GM19035 (cell line): ENCODE measurements around the gene RFX8.
"Not testable (repeated sequence)": the region's sequence is repeated elsewhere in the genome, so short reads cannot be mapped to it uniquely, and the experiment has no call there.

ENCODE experiments used
- ATAC-seq: cut with Tn5 transposase; IDR thresholded peaks from one replicate; pipeline ENCODE4 v1.9.1; 2021; ENCODE audit not compliant: unreplicated experiment

RFX8 gene

DNA sequence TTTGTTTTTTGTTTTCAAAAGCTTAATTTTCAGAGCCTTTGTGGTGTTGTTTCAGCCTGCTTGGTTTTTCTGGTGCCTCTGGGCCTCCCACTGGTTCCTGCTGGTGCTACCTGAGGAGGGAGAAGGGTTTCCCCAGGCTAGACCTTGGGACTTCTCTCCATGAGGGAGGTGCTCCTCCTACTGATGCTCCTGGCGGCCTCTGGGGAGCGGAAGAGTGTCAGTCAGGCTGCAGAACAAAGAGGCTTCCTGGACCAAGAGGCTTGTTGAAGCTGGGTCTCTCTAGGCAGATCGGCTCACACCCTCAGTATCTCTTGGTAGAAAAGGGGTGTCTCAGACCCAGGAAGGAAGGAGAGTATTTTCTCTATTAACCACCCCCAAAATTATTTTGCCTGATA lies 32.2 kb downstream of the RFX8 start:
- no peak for ATAC-seq

DNA sequence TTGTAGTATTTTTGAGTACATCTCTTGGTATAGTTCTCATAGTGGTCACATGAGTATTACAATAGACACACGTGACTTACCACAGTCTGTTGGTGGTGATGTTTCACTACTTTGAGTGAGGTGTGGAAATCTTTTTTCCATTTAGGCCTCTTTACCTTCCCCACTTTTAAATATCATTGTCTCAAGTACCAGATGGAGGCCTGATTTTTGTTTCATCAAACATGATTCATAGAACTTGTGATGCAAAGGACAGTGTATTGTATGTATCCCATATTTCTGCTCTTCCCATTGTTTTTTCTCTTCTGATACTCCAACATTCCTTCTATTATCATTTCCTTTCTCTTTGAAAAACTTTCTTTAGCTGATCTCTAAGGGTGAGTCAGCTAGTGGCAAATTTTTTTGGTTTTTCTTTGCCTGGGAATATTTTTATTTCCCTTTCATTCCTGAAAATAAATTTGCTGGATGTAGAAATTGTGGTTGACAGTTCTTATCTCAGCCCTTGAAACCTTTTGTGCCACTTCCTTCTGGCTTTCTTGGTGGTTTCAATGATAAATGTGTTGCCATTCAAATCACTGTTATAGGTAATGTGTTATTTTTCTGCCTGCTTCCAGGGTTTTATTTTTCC lies 32.8 kb downstream of the RFX8 start:
- ATAC-seq = no peak

DNA sequence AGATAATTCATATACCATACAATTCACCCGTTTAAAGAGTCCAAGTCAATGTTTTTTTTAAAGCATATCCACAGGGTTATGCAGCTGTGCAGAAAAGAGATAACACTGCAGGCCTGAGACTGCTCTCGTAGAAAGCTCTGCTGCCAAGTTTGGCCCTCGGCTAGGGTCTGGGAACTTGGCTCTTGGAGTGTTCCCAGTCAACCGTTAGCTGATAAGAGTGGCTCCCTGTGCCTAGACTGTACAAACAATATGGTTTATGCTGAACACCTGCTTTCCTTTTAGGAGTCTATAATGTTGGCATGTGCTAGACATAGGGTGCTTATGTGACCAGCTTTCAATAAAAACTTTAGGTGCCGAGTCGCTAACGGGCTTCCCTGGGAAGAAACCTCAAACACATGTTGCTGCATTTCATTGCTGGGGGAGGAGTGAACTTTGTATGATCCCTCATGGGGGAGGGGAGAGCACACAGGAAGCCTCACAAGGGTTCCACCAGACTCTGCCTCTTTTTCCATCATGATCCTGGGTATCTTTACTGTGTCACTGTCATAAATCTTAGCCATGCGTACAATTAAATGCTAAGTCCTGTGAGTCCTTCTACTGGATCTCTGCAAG lies 34.7 kb downstream of the RFX8 start:
- ATAC-seq = no peak

DNA sequence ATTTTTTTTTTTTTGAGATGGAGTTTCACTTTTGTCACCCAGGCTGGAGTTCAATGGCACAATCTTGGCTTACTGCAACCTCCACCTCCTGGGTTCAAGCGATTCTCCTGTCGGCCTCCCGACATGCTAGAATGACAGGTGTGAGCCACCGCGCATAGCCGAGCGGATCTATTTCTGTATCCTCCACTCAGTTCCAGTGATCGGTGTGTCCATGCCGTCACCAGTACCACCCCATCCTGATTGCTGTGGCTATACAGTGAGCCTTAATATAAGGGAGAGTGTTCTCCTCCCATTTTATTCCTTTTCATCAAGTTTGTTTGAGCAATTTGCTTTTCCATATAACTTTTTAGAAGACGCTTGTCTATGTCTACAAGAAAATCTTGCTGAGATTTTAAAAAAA lies 35.2 kb downstream of the RFX8 start:
- ATAC-seq = no peak

DNA sequence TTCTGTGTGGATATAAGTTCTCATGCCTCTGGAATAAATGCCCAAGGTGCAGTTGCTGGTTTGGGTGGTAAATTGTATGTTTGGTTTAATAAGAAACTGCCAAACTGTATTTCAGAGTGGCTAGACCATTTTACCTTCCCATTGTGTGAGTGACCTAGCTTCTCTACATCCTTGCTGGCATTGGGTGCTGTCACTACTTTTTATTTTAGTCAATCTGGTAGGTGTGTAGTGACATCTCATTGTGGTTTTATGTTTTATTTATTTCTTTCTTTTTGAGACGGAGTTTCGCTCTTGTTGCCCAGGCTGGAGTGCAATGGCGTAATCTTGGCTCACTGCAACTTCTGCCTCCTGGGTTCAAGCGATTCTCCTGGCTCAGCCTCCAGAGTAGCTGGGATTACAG lies 36.4 kb downstream of the RFX8 start:
- ATAC-seq = not testable (repeated sequence)

DNA sequence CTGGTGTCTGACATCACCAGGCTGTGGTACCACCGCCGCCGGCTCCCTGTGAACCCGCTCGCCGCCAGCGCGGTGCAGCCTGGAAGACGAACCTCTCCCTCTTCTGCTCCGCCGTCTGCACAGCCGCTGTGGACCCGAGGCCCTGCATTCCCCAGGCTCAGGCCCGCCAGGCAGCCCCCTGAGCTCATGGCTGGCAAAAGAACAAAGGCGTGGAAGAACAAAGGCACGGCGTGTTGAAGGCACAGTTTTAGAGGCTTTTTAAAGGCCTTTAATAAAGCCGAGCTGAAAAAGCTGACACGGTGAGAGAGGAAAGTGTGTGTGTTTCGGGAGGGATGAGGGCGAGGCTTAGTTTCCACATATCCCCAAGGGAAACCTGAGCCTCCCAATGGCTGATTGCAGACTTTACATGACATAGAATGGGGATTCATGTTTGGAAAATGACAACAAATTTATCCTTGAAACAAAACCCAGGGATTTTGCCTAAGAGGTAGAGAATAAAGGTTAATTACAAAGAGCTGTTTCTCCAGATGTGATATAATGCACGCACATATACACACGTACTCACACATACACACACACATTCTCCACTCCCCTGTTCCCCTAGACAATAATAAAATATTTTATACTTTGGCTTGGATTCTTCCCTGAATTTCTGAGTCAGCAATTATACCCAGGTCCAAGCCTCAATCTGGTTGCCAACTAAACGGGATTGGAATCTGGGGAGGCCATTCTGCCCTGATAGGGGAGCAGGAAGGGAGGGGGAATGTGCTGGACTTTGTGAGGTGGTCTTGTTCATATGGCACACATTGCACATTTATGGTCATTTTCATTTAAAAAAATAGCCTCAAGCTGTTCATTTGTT lies 39.7 kb downstream of the RFX8 start:
- ATAC-seq = no peak

DNA sequence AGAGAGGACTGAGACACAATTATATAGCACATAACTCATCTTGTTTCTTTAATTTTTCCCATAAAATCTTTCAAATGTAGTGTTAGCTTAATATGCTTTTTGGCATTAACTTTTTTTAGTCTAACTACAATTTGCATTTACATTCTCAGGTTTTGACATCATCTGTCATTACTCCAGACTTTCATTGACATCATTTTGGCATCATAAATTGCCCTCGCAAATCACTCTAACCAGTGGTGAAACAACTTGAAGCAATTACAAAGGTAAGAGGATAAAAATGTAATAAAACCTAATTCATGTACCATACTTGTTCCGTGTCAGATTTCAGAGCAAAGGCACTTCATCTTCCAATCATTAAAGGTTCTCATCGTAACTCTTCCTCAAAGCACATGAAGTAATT lies 41.4 kb downstream of the RFX8 start:
- ATAC-seq = no peak

DNA sequence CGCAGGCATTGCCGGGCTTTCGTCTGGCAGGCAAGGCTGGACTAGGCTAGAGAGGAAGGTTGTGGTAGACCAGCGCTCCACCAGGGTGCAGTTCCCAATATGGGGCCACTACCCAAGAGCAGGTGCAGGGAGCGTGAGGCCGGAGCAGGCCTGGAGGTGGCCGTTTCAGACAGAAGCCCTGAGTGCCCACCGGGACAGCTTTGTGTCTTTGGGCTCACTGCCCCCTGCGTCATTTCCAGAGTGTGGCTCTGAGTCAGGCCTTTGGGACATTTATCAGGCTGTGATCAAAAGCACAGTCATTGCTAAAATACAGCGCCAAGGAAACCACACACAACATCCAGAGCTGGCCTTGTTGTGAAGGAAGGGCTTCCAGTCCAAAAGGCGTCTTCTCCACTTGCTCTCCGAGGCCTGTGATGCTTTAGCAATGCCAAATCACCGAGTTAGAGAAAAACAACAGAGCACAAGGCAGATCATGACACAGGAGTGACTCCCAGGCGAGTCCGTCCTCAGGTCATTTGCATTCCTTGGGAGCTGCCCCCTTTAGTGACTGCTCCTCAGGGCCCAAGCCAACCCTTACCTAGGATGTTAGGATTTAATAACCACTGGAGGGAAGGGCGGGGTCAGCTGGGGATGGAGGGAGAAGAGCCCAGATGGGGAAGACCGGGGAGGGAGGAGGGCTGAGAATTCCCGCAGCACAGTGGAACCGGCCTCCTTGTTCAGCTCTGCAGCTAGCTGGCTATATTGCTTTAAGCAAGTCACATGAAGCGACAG lies 42.3 kb downstream of the RFX8 start:
- ATAC-seq = no peak

DNA sequence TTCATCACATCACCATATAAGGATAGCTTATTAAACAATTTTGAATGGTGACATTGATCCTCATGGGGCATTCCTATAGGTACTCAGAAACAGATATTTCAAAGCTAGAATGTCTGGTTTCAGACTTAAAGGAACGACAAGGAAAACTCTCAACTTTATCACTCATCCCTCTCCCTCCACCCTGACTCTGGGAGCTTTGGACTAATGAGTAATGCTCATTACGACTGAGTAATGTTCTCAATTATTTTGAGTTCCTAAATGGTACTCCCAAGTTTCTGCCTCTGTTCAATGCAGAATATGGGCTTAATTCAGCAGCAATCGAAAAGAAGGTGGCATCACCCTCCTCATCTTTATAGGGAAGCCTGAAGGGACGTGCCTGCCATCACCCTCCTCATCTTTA lies 43.4 kb downstream of the RFX8 start:
- no peak for ATAC-seq

DNA sequence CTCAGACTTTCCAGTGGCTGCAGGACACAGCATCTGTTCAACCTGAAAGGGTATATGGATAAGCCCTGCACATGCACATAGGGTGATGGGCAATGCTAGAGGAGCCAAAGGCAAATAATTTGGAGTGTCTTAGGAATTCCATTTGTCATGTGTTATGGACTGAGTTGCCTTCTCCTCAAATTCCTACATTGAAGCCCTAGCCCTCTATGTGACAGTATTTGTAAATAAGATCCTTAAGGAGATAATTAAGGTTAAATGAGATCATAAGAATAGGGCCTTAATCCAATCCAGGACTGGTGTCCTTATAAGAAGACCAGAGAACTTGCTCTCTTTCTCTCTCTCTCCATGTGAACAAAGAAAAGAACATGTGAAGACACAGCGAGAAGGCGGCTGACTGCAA lies 44.8 kb downstream of the RFX8 start:
- no peak for ATAC-seq

DNA sequence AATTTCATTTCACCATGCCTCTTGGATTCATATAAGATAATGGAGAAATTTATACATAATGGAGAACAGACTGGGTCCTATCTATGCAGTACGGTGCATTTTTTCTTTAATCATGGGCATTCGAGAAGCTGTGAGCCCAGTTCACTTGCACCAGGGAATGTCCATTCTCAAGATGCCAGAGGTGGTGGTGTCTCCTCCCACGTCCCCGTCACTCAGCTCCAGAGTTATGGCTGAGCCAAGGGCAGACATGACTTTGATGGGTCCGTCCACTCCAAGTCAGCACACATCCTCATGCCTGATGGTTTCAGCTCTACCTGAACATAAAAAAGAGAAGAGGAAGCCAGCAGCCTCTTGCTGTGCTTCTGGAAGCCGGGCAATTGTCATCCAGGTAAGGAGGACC lies 45.5 kb downstream of the RFX8 start:
- no peak for ATAC-seq

DNA sequence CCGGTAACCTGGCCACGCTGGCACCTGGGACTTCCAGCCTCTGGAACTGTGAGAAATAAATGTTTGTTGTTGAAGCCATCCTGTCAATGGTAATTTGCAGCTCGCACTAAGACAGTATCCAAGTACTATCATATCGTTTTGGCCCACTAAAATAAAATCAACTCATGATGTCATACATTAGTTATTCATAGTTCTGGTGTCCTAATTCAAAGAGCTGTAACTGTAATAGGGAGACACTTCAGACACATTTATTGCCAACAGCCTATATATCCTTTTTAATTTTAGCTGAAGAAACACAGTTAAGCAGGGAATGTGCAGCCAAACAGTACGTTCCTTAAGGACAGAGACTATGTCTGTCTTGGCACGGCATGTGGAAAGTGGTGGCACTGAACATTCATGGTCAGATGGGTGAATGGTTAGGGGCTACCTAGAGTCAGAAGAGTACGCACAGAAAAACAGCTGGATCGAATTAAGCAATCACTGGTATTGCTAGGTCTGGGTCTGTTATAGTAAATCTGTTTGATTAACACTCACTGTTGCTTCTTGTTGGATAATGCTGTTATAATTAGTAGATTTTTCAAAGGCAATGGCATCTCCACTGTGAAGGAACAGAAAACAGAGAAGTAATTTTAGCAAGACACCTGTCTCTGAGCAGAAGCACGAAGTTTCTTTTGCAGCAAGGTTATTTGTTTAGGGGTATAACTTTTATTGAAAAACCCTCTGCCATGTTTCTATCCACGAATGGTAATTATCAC lies 46.3 kb downstream of the RFX8 start:
- no peak for ATAC-seq

DNA sequence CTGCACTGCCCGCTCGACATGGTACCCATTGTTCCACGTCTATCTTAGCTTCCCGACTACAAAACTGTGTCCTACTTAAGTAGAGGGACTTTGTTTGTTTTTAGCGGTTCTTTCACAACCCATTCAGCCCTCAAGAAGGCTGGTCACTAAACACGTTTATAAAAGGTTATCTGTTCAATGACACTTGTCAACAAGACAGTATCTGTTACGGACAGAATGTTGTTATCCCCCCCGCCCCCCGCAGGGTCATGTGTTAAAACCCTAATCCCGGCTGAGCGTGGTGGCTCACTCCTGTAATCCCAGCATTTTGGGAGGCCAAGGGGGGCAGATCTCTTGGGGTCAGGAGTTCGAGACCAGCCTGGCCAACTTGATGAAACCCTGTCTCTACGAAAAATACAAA lies 47.2 kb downstream of the RFX8 start:
- ATAC-seq = no peak

DNA sequence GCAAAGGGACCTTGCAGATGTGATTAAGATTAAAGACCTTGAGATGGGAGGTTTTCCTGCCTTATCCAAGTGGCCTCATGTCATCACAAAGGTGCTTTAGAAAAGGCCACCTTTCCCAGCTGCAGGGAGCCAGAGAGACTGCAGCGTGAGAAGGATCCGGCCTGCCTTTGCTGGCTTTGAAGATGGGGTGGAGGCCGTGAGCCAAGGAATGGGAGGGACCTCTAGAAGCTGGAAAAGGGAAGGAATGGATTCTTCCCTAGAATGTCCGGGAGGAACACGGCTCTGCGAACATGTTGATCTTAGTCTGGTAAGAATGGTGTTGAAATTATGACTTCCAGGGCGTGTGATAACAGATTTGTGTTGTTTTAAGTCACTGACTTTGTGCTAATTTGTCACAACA lies 47.7 kb downstream of the RFX8 start:
- no peak for ATAC-seq

DNA sequence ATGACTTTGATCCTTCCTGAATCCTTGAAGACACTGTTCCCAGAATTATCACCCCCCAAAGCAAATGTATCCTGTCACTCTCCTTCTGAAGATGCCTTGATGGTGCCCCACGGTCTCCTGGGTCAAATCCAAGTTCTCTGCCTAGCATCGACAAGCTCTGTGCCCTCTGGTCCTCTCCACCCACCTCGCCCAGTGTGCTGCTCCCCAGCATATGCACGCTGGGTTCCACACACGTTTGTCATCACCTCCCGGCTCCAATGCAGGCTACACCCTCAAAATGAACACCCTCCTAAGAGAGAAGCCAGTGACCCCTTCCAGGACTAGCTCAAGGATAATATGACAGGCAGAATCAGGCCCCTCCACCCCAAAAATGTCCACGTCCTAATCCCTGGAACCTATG lies 48.1 kb downstream of the RFX8 start:
- ATAC-seq = no peak

DNA sequence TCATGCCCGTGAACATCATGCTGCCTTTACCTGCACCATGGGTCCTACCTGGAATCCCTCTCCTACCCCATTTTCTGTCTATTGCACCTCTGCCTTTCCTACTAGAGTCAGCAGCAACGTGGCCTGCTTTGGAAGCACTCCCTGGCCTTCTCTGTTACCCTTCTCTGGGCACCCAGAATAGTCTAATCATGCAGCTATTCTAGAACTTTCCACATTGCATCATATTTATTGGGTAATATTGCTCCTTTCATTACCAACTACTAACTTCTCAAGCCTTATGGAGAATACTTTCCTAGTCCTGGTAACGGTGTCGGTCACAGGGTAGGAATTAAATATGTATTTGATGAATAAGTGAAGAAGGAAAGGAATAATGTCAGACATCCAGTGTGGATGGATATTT lies 54.3 kb downstream of the RFX8 start:
- no peak for ATAC-seq

DNA sequence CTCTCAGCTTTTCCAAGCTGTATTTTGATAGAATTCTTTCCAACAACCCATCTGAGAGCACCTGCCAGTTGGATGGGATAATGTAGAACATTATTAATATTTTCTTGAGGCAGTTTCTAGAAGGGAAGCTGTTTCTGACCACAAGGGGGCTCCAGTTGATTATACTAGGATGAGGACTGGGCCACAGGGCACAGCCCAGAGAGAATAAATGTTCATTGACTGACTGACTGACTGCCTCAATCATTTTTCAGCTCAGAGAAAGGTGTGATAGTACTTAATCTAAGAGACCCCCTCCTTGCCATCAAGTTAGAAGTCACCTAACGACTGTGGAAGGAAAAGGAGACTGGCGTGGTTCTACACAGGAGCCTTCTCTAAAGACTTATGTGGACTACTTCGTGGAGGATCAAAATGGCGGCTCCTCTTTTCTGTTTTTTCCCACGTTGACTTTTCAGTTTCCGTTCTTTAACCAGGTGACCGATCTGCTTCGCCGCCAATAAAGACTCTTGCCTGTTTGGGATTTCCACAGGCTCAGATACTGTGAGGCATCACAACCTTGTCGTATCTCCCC lies 55.7 kb downstream of the RFX8 start:
- ATAC-seq = no peak

DNA sequence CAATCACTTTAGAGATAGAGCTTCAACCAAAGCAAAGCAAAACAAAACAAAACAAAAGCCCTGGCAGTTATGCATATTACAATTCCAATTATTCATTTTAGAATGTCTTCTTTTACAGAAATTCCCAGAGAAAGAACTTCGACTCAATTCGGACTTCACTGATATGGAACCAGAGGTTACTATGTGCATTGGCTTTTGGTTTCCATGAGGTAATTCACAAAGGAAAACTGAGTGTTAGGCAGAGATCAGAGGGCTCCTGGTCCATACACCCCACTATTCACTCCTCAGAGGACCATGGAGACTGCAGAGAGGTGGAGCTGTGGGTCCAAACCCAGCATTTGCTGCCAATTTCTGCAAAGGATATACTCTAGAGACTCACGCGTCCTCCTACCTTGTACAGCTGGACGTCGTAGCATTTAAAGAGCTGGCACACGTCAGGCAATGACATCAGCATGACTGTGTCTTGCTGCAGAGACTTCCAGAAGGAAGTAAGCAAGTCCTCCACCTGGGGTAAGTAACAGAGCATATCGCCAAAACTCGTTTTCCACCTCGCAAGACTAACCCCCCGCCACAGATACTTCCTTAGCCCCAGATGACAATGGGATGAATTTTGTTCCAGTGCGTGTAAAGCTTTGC lies 56.3 kb downstream of the RFX8 start:
- no peak for ATAC-seq

DNA sequence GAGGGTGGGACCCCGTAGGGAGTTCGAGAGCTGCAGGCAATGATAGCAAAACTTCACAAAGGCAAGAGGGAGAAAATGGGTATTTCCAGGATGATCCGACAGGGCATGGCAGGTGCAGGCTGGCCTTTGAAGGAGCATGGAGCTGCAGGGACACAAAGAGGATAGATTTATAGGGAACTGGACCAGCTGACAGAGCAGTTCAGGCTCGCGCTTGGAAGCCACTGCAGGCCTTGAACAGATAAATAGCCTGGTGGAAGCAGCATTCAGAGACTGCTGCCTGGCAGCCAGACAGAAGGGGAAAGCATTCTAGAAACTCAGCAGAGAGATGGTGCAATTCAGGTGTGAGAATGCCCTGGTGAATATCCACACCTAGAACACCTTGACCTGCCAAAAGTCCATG lies 58.3 kb downstream of the RFX8 start:
- ATAC-seq = no peak

DNA sequence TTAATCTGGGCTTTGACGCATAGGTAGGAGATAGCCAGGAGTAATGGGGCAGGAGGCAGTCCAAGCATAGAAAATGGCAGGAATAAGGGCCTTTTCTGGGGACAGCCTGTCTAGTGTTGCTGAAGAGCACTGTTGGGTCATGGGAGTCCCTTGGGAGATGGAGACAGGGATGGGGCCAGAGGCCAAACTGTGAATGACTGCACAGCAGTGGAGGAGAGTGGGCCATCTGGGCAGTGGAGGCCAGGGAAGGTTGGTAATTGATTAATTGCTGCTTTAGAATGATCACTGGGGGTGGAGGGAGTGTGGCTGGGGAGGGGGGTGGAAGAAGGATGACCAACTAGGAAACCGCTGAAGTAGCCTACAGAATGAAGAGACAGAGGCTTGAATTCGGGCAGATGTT lies 59.0 kb downstream of the RFX8 start:
- ATAC-seq = no peak
